ENCODE measurements around the gene DNAJB7. TPM values are rescaled to one million over a fixed set of nuclear protein-coding genes. Genes with fewer than 3 reads are reported as not detected.
A peak's percentile ranks its signal among the peaks of the same experiment; 100 is the strongest.

Gene DNAJB7
- total and polyA plus RNA-seq, 2 donors (not counting 1 experiment from before 2014, with no cell fraction given), result not detected

GRCh38 chr22:40817737-40818136 lies 44.2 kb downstream of the DNAJB7 start:
- Mint-ChIP-seq H3K27ac (peak overlapping the region; percentile 47), H3K4me3 (peak overlapping the region; percentile 95), H3K27me3 (no peaks in the 10 kb centered on the region), H3K4me1 (peaks cover 31% of the 10 kb centered on the region), H3K9me3 (ENCODE audit: insufficient read depth) (no peaks in the 10 kb centered on the region)
- Histone ChIP-seq H3K4me1 (ENCODE audit: control insufficient read depth in 2 of 2, insufficient read depth in 2 of 2, low read length in 2 of 2) (peaks cover 22 to 27% of the 10 kb centered on the region in 2 donors), H3K27ac (ENCODE audit: low read length in 2 of 2) (peak overlapping the region in 1 of 2 donors; percentile 38), H3K36me3 (replicated peaks in 1 of 2; ENCODE audit: control extremely low read depth in 1 of 2, control insufficient read depth in 1 of 2, extremely low read depth in 1 of 2, insufficient read depth in 2 of 2, low read length in 1 of 2) (peaks cover 0 to 9% of the 10 kb centered on the region in 2 experiments), H3K4me2 (replicated peaks; ENCODE audit: low read depth, low read length, poor library complexity, severe bottlenecking) (peak overlapping the region; percentile 77), H2AFZ (ENCODE audit: insufficient read depth, low read depth, low read length, poor library complexity, severe bottlenecking) (peak overlapping the region; percentile 100), H3K9ac (ENCODE audit: low read length) (peak overlapping the region; percentile 98), H3K79me2 (ENCODE audit: control insufficient read depth, insufficient read depth, low read length) (peaks cover 60% of the 10 kb centered on the region), H4K20me1 (ENCODE audit: control insufficient read depth, insufficient read depth, low read length, poor library complexity, severe bottlenecking) (peaks cover 10% of the 10 kb centered on the region), H3K27me3 (replicated peaks in 1 of 4; ENCODE audit: control extremely low read depth in 1 of 4, control insufficient read depth in 3 of 4, insufficient read depth in 4 of 4, low read length in 3 of 4) (no peaks in the 10 kb centered on the region), H3K9me3 (ENCODE audit: control extremely low read depth in 1 of 3, control insufficient read depth in 2 of 3, insufficient read depth in 1 of 3, low read length in 2 of 3) (no peaks in the 10 kb centered on the region), H3K4me3 (ENCODE audit: control extremely low read depth in 1 of 5, extremely low read depth in 1 of 5, insufficient read depth in 1 of 5, low read depth in 2 of 5, low read length in 4 of 5) (peak overlapping the region in 1 of 5 experiments; percentile 98)
- TF ChIP-seq CTCF (IDR thresholded peaks at IDR 0.05) (no peak), EZH2 (IDR thresholded peaks at IDR 0.05; ENCODE audit: borderline replicate concordance, insufficient read depth, low read depth, low read length, poor library complexity, severe bottlenecking) (no peak)
- intact Hi-C loops (cut with micrococcal nuclease), result loop anchor here (2.0 to 5.0 kb wide), 4 partner anchors 55 to 641 kb away; partner anchors contain the start of genes ADSL, EP300 and TNRC6B
- DNase-seq (peak; percentile 26), ATAC-seq (ENCODE audit: low read depth) (no peak)
- ChIA-PET POLR2A (interaction anchor here (0.6 to 1.1 kb wide), 2 partner anchors 10 to 420 kb away, joined by 3 to 5 read pairs; no protein-coding TSS in a partner anchor), CTCF (interaction anchor here (1.6 to 2.9 kb wide), 2 partner anchors 81 to 134 kb away, joined by 7 to 14 read pairs; no protein-coding TSS in a partner anchor)
- 96% methylated on average over 4 of the region's 4 CpGs for WGBS (ENCODE audit: insufficient coverage)

- H2AFZ ChIP-seq (ENCODE audit: insufficient read depth, low read depth, low read length, poor library complexity, severe bottlenecking), result no peak overlapping the region
- H3K4me3 ChIP-seq (ENCODE audit: control extremely low read depth in 1 of 5, extremely low read depth in 1 of 5, insufficient read depth in 1 of 5, low read depth in 2 of 5, low read length in 4 of 5), result no peak overlapping the region
- H3K27ac ChIP-seq (ENCODE audit: low read length in 2 of 2), result no peak overlapping the region
- TF ChIP-seq CTCF (IDR thresholded peaks at IDR 0.05) (no peak), EZH2 (IDR thresholded peaks at IDR 0.05; ENCODE audit: borderline replicate concordance, insufficient read depth, low read depth, low read length, poor library complexity, severe bottlenecking) (no peak)
- Mint-ChIP-seq H3K4me3 (no peak overlapping the region), H3K4me1 (peaks cover 34% of the 10 kb centered on the region), H3K27me3 (no peaks in the 10 kb centered on the region), H3K27ac (no peak overlapping the region), H3K9me3 (ENCODE audit: insufficient read depth) (no peaks in the 10 kb centered on the region)
- ATAC-seq (ENCODE audit: low read depth), result no peak
- no peak overlapping the region for H3K4me2 ChIP-seq (replicated peaks; ENCODE audit: low read depth, low read length, poor library complexity, severe bottlenecking)
- H3K27me3 ChIP-seq (replicated peaks in 1 of 4; ENCODE audit: control extremely low read depth in 1 of 4, control insufficient read depth in 3 of 4, insufficient read depth in 4 of 4, low read length in 3 of 4), result no peaks in the 10 kb centered on the region
- POLR2A ChIA-PET, result no interaction called here
- CTCF ChIA-PET, result no interaction called here
- intact Hi-C loops (cut with micrococcal nuclease), result no loop called here
- H3K79me2 ChIP-seq (ENCODE audit: control insufficient read depth, insufficient read depth, low read length), result peaks cover 88% of the 10 kb centered on the region
- H3K4me1 ChIP-seq (ENCODE audit: control insufficient read depth in 2 of 2, insufficient read depth in 2 of 2, low read length in 2 of 2), result peaks cover 16 to 23% of the 10 kb centered on the region in 2 donors
- H3K36me3 ChIP-seq (replicated peaks in 1 of 2; ENCODE audit: control extremely low read depth in 1 of 2, control insufficient read depth in 1 of 2, extremely low read depth in 1 of 2, insufficient read depth in 2 of 2, low read length in 1 of 2), result peaks cover 0 to 13% of the 10 kb centered on the region in 2 experiments
- H4K20me1 ChIP-seq (ENCODE audit: control insufficient read depth, insufficient read depth, low read length, poor library complexity, severe bottlenecking), result peaks cover 16% of the 10 kb centered on the region
- no peak overlapping the region for H3K9ac ChIP-seq (ENCODE audit: low read length)
- no peak for DNase-seq
- H3K9me3 ChIP-seq (ENCODE audit: control extremely low read depth in 1 of 3, control insufficient read depth in 2 of 3, insufficient read depth in 1 of 3, low read length in 2 of 3), result no peaks in the 10 kb centered on the region
Measured at GRCh38 chr22:40813912-40814315, 48.0 kb downstream of the DNAJB7 start.

Data from B cell (primary cell).